NCI-H82 treated with DMSO at 0.1 percent for 48 hours (cell line): ENCODE data around the gene ZBP1.

ENCODE experiments used
- DNase-seq: peaks from one replicate; lab custom pipeline; 2025; ENCODE audit not compliant: unreplicated experiment; lab: John Stamatoyannopoulos, UW

The ZBP1 gene

GRCh38 chr20:57618764-57619050 is 1.5 kb downstream of the ZBP1 start:
- no peak for DNase-seq

GRCh38 chr20:57618091-57618763 is 2.0 kb downstream of the ZBP1 start:
- DNase-seq, result no peak

GRCh38 chr20:57617079-57617795 is 3.0 kb downstream of the ZBP1 start:
- DNase-seq, result no peak

GRCh38 chr20:57616143-57616951 is 3.9 kb downstream of the ZBP1 start:
- no peak for DNase-seq

GRCh38 chr20:57615445-57615811 is 4.8 kb downstream of the ZBP1 start:
- DNase-seq, result no peak

- no peak for DNase-seq
Measured at GRCh38 chr20:57614490-57615444, 5.5 kb downstream of the ZBP1 start.

GRCh38 chr20:57613481-57613921 is 6.7 kb downstream of the ZBP1 start:
- DNase-seq, result no peak

- DNase-seq, result no peak
Measured at GRCh38 chr20:57612916-57613315, 7.3 kb downstream of the ZBP1 start.

GRCh38 chr20:57612436-57612835 is 7.8 kb downstream of the ZBP1 start:
- no peak for DNase-seq

GRCh38 chr20:57611586-57612311 is 8.5 kb downstream of the ZBP1 start:
- DNase-seq, result no peak

GRCh38 chr20:57610261-57610952 is 9.8 kb downstream of the ZBP1 start:
- DNase-seq, result no peak

GRCh38 chr20:57609842-57610167 is 10.4 kb downstream of the ZBP1 start:
- no peak for DNase-seq

GRCh38 chr20:57609086-57609841 is 11.0 kb downstream of the ZBP1 start:
- DNase-seq, result no peak

GRCh38 chr20:57608516-57608915 is 11.7 kb downstream of the ZBP1 start:
- no peak for DNase-seq

- no peak for DNase-seq
Measured at GRCh38 chr20:57605878-57606277, 14.3 kb downstream of the ZBP1 start.

GRCh38 chr20:57605045-57605444 is 15.2 kb downstream of the ZBP1 start:
- DNase-seq, result no peak

- DNase-seq, result no peak
Measured at GRCh38 chr20:57603120-57603519, 17.1 kb downstream of the ZBP1 start.

- no peak for DNase-seq
Measured at GRCh38 chr20:57601737-57602136, 18.5 kb downstream of the ZBP1 start.

- DNase-seq, result no peak
Measured at GRCh38 chr20:57601211-57601570, 19.0 kb downstream of the ZBP1 start.
